Testis (tissue), 3 donors: Measurements from ENCODE around the gene OR2D2. TPM values are rescaled to one million over a fixed set of nuclear protein-coding genes. Genes with fewer than 3 reads are reported as not detected.

Experiments used
- DNase-seq: peaks from one replicate; pipeline ENCODE4 v3.0.0-alpha.2; 2019
- H3K27ac ChIP-seq, 2 donors: fragments of 200-600 bp; sonication (generic); one replicate each; pipeline ENCODE4 v1.5.1; 2019
- H3K27me3 ChIP-seq: fragments of 200-600 bp; sonication (generic); one replicate; pipeline ENCODE4 v1.5.1; 2019
- H3K36me3 ChIP-seq: fragments of 200-600 bp; sonication (generic); one replicate; pipeline ENCODE4 v1.5.1; 2017; ENCODE audit warnings: low read depth; ENCODE audit errors: missing control alignments
- H3K4me1 ChIP-seq: fragments of 200-600 bp; sonication (generic); one replicate; pipeline ENCODE4 v1.5.1; 2019
- H3K4me3 ChIP-seq, 2 donors: fragments of 200-600 bp; sonication (generic); one replicate each; pipeline ENCODE4 v1.5.1; 2017 to 2019
- H3K9me3 ChIP-seq: fragments of 200-600 bp; sonication (generic); one replicate; pipeline ENCODE4 v1.5.1; 2017
- CTCF ChIP-seq, 3 experiments: fragments of 450-650 bp in 2 of 3; fragments of 200-600 bp in 1 of 3; sonication (generic) in 1 of 3; IDR thresholded peaks; one replicate each; pipeline ENCODE4 v1.5.1; 2016 to 2019; ENCODE audit warnings: antibody characterized with exemption in 3 of 3, mild to moderate bottlenecking in 2 of 3, moderate library complexity in 1 of 3
- POLR2A ChIP-seq: fragments of 450-650 bp; IDR thresholded peaks from one replicate; pipeline ENCODE4 v1.6.1; 2017; ENCODE audit warnings: antibody characterized with exemption, mild to moderate bottlenecking, moderate library complexity
- WGBS, 2 donors: methylation state at CpG; one replicate each; pipeline ENCODE4 v1.1.5; 2018; 5-methylcytosine and 5-hydroxymethylcytosine counted together
- intact Hi-C: fragments of 100-400 bp; cut with DNase I; formaldehyde crosslinking; loops from one replicate; pipeline ENCODE4 v1.15.1; 2023; ENCODE audit warnings: low total_unique reads
- polyA plus RNA-seq: library from polyadenylated mRNA; stranded (reverse); fragments of 350-450 nt; fragmentation: Illumina TruSeq; extraction: RNeasy Lipid Tissue Mini Kit (QIAGEN cat#74804); gene quantifications from one replicate; pipeline ENCODE4 v1.2.3, GENCODE V29; 2014; ENCODE audit warnings: low read depth, low replicate concordance; ENCODE audit not compliant: insufficient read depth
- total RNA-seq, 2 donors: library from RNA; depleted of rRNA; stranded (reverse); fragments of >200 nt; gene quantifications; one replicate each; pipeline ENCODE4 v1.2.3, GENCODE V29; 2016

Gene OR2D2
- total and polyA plus RNA-seq, 3 donors from 2014 or later = 2.8 to 3.2 TPM; not detected in 1

- no peaks in the 10 kb centered on the region for H3K9me3 ChIP-seq
- no peak overlapping the region for H3K4me3 ChIP-seq
- H3K27ac ChIP-seq = no peak overlapping the region
- no peaks in the 10 kb centered on the region for H3K36me3 ChIP-seq
- no peak for DNase-seq
- H3K4me1 ChIP-seq = no peaks in the 10 kb centered on the region
- WGBS, 2 donors = 65 to 68% methylated on average over 4 of the region's 4 CpGs
- no peak for TF ChIP-seq CTCF (IDR thresholded peaks at IDR 0.05)
- TF ChIP-seq POLR2A = no peak
- H3K27me3 ChIP-seq = no peaks in the 10 kb centered on the region
- intact Hi-C loops = no loop called here
Observed at GRCh38 chr11:6928916-6929315, 36.6 kb upstream of the OR2D2 start.

- Histone ChIP-seq H3K36me3 (no peaks in the 10 kb centered on the region), H3K27ac (peak overlapping the region in 1 of 2 donors; percentile 5), H3K9me3 (no peaks in the 10 kb centered on the region), H3K4me3 (peak overlapping the region; percentile 57 to 63), H3K4me1 (no peaks in the 10 kb centered on the region), H3K27me3 (no peaks in the 10 kb centered on the region)
- TF ChIP-seq POLR2A (no peak), CTCF (IDR thresholded peaks at IDR 0.05) (no peak)
- no peak for DNase-seq
- 5 to 10% methylated on average over 11 of the region's 11 CpGs for WGBS, 2 donors
- intact Hi-C loops = no loop called here
Observed at GRCh38 chr11:6927030-6927617, 34.8 kb upstream of the OR2D2 start.

- no peaks in the 10 kb centered on the region for H3K9me3 ChIP-seq
- TF ChIP-seq CTCF (IDR thresholded peaks at IDR 0.05) (no peak), POLR2A (no peak)
- no peaks in the 10 kb centered on the region for H3K27me3 ChIP-seq
- WGBS, 2 donors = 1 to 2% methylated on average over 34 to 52 of the region's 61 CpGs
- H3K27ac ChIP-seq = peak within 1 kb of the TSS; percentile 5 to 50
- intact Hi-C loops = no loop called here
- DNase-seq = peak; percentile 82
- no peaks in the 10 kb centered on the region for H3K36me3 ChIP-seq
- H3K4me3 ChIP-seq = peak within 1 kb of the TSS; percentile 57 to 63
- H3K4me1 ChIP-seq = no peaks in the 10 kb centered on the region
Observed at GRCh38 chr11:6926208-6927029, 34.1 kb upstream of the OR2D2 start, which contains the start of gene ZNF215. Gene ZNF215, plus strand, starts transcription at chr11:6926426. Its CDS starts 5,847 bp downstream, at chr11:6932273.

- Histone ChIP-seq H3K27me3 (no peaks in the 10 kb centered on the region), H3K36me3 (no peaks in the 10 kb centered on the region), H3K9me3 (no peaks in the 10 kb centered on the region), H3K4me1 (no peaks in the 10 kb centered on the region), H3K27ac (peak overlapping the region; percentile 5 to 50), H3K4me3 (peak overlapping the region; percentile 57 to 63)
- intact Hi-C loops = no loop called here
- 46 to 51% methylated on average over 2 of the region's 2 CpGs for WGBS, 2 donors
- no peak for DNase-seq
- TF ChIP-seq CTCF (IDR thresholded peaks at IDR 0.05) (no peak), POLR2A (no peak)
Observed at GRCh38 chr11:6925636-6926207, 33.4 kb upstream of the OR2D2 start.
